ENCODE results near the gene LURAP1L.

Gene LURAP1L

GRCh38 chr9:12737871-12738270 is 36.9 kb upstream of the LURAP1L start:
- TF ChIP-seq CTCF (conservative IDR thresholded peaks at IDR 0.05; ENCODE audit: low read depth, low read length): no peak
- H3K4me3 ChIP-seq (ENCODE audit: low read length): no peak overlapping the region
- no peak for DNase-seq (ENCODE audit: low read depth)

DNA sequence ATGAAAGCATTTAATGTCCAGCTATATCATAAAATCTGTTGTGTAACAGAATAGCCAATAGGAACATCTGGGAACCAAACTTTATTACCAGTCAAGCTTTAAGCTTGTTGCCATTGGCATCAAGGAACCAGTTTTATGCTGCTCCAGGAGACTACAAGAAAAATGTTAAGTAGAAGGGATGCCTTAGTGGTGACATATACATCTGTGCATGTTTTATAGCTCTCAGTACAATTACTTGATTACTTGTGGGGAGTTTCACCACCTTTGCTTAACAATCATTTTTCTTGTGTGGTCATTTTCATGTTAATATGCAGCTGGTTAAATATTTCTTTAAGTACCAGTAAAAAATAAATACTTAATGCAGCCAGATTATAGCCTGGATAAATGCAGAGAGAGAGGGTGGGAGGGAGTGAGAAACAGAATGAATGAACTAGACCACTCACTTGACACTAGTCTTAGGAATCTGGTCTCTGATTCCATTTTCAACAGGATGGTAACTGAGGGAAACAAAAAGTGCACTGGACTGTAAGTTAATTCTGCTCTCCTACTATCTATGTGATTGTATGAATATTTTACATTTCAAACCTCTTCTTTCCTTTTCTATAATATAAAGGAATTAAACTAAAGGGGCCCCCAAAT is 35.7 kb upstream of the LURAP1L start:
- no peak for TF ChIP-seq CTCF (conservative IDR thresholded peaks at IDR 0.05; ENCODE audit: low read depth, low read length)
- H3K4me3 ChIP-seq (ENCODE audit: low read length): no peak overlapping the region
- DNase-seq (ENCODE audit: low read depth): no peak

DNA sequence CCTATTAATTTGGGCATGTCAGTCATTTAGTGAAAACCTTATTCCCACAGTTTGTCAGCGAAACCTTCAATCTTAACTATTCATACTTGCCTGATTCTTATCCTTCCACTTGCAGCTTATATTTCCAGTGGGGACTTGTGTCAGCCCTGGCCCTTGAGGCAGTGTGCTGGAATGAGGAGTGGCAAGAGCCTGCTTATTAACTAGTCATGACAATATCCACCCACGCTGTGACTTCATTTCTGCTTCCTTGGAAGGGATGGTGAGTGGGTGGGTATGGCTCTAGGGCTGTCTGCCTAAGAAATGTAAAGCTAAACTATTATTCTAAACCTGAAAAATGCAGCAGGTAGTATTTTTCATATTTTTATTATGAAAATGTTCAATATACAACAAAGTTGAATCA is 34.0 kb upstream of the LURAP1L start:
- no peak for TF ChIP-seq CTCF (conservative IDR thresholded peaks at IDR 0.05; ENCODE audit: low read depth, low read length)
- H3K4me3 ChIP-seq (ENCODE audit: low read length): no peak overlapping the region
- DNase-seq (ENCODE audit: low read depth): no peak

- H3K4me3 ChIP-seq (ENCODE audit: low read length): no peak overlapping the region
- DNase-seq (ENCODE audit: low read depth): no peak
- TF ChIP-seq CTCF (conservative IDR thresholded peaks at IDR 0.05; ENCODE audit: low read depth, low read length): no peak
Observed at GRCh38 chr9:12748016-12748415, 26.8 kb upstream of the LURAP1L start.

- no peak overlapping the region for H3K4me3 ChIP-seq (ENCODE audit: low read length)
- TF ChIP-seq CTCF (conservative IDR thresholded peaks at IDR 0.05; ENCODE audit: low read depth, low read length): no peak
- no peak for DNase-seq (ENCODE audit: low read depth)
Observed at GRCh38 chr9:12748954-12749353, 25.9 kb upstream of the LURAP1L start.

DNA sequence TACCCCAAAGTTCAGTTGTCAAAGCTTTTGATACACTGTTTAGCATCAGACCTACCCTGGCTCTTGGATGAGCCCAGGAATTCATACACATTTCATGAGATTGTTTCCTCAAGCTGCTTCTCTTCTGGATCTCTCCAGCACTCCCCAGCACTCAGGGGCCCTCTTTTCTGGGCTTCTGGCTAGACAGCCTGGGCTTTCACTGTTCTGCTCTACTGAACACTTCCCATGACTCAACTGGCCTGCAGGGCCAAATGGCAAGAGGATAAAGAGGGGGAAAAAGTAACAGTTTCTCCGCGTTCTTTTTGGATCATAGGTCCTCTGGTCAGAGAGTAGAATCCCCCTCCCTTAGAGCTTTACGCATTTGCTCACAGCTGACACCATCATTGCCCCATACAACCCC is 20.9 kb upstream of the LURAP1L start:
- no peak for DNase-seq (ENCODE audit: low read depth)
- H3K4me3 ChIP-seq (ENCODE audit: low read length): no peak overlapping the region
- no peak for TF ChIP-seq CTCF (conservative IDR thresholded peaks at IDR 0.05; ENCODE audit: low read depth, low read length)

GRCh38 chr9:12759761-12760160 is 15.1 kb upstream of the LURAP1L start:
- no peak for DNase-seq (ENCODE audit: low read depth)
- H3K4me3 ChIP-seq (ENCODE audit: low read length): no peak overlapping the region
- no peak for TF ChIP-seq CTCF (conservative IDR thresholded peaks at IDR 0.05; ENCODE audit: low read depth, low read length)

Data from retinal pigment epithelial cell (primary cell).